HK-2 (cell line): ENCODE measurements around the gene OSBPL6.
"Not testable (repeated sequence)": the region's sequence is repeated elsewhere in the genome, so short reads cannot be mapped to it uniquely, and the experiment has no call there.

Experiments
- DNase-seq: peaks from one replicate; pipeline ENCODE4 v3.0.0-alpha.2; 2018; ENCODE audit not compliant: unreplicated experiment

OSBPL6 gene

GRCh38 chr2:178198441-178198840 is 4.1 kb downstream of the OSBPL6 start:
- DNase-seq = not testable (repeated sequence)

- DNase-seq = no peak
These were observed 5.0 kb downstream of the OSBPL6 start for GRCh38 chr2:178199334-178199733.

- DNase-seq = no peak
These were observed 6.0 kb downstream of the OSBPL6 start for GRCh38 chr2:178200331-178200730.

GRCh38 chr2:178202927-178203326 is 8.6 kb downstream of the OSBPL6 start:
- no peak for DNase-seq

- no peak for DNase-seq
These were observed 10.7 kb downstream of the OSBPL6 start for GRCh38 chr2:178204977-178205376.

- DNase-seq = no peak
These were observed 11.7 kb downstream of the OSBPL6 start for GRCh38 chr2:178205853-178206521.

- DNase-seq = no peak
These were observed 14.0 kb downstream of the OSBPL6 start for GRCh38 chr2:178208336-178208735.

- no peak for DNase-seq
These were observed 14.5 kb downstream of the OSBPL6 start for GRCh38 chr2:178208817-178209216.

GRCh38 chr2:178211460-178211859 is 17.1 kb downstream of the OSBPL6 start:
- DNase-seq = no peak

GRCh38 chr2:178211943-178212342 is 17.6 kb downstream of the OSBPL6 start:
- no peak for DNase-seq

- no peak for DNase-seq
These were observed 19.7 kb downstream of the OSBPL6 start for GRCh38 chr2:178213991-178214390.

- no peak for DNase-seq
These were observed 24.9 kb downstream of the OSBPL6 start for GRCh38 chr2:178219247-178219646.

GRCh38 chr2:178220814-178221213 is 26.5 kb downstream of the OSBPL6 start:
- no peak for DNase-seq

GRCh38 chr2:178221556-178221955 is 27.2 kb downstream of the OSBPL6 start:
- no peak for DNase-seq

GRCh38 chr2:178223806-178224205 is 29.5 kb downstream of the OSBPL6 start:
- DNase-seq = no peak

- no peak for DNase-seq
These were observed 30.9 kb downstream of the OSBPL6 start for GRCh38 chr2:178225006-178225805.

- no peak for DNase-seq
These were observed 32.9 kb downstream of the OSBPL6 start for GRCh38 chr2:178227187-178227586.

GRCh38 chr2:178229927-178230326 is 35.6 kb downstream of the OSBPL6 start:
- no peak for DNase-seq

GRCh38 chr2:178230396-178230795 is 36.1 kb downstream of the OSBPL6 start:
- DNase-seq = no peak

GRCh38 chr2:178233428-178233827 is 39.1 kb downstream of the OSBPL6 start:
- DNase-seq = no peak

GRCh38 chr2:178234648-178235047 is 40.3 kb downstream of the OSBPL6 start:
- DNase-seq = no peak

GRCh38 chr2:178237488-178238153 is 43.3 kb downstream of the OSBPL6 start:
- no peak for DNase-seq

GRCh38 chr2:178238154-178238521 is 43.8 kb downstream of the OSBPL6 start:
- no peak for DNase-seq
